Activated effector memory CD4-positive, alpha-beta T cell treated with anti-CD3 and anti-CD28 coated beads, Interleukin-2, amount 50 U/mL, for 16 hours (primary cell): Measurements from ENCODE around the gene SUN5.
"Not testable (repeated sequence)": the region's sequence is repeated elsewhere in the genome, so short reads cannot be mapped to it uniquely, and the experiment has no call there.

Experiments
- DNase-seq: peaks from one replicate; pipeline ENCODE4 v3.0.0-alpha.2; 2020

The SUN5 gene, protein sequence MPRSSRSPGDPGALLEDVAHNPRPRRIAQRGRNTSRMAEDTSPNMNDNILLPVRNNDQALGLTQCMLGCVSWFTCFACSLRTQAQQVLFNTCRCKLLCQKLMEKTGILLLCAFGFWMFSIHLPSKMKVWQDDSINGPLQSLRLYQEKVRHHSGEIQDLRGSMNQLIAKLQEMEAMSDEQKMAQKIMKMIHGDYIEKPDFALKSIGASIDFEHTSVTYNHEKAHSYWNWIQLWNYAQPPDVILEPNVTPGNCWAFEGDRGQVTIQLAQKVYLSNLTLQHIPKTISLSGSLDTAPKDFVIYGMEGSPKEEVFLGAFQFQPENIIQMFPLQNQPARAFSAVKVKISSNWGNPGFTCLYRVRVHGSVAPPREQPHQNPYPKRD

DNA sequence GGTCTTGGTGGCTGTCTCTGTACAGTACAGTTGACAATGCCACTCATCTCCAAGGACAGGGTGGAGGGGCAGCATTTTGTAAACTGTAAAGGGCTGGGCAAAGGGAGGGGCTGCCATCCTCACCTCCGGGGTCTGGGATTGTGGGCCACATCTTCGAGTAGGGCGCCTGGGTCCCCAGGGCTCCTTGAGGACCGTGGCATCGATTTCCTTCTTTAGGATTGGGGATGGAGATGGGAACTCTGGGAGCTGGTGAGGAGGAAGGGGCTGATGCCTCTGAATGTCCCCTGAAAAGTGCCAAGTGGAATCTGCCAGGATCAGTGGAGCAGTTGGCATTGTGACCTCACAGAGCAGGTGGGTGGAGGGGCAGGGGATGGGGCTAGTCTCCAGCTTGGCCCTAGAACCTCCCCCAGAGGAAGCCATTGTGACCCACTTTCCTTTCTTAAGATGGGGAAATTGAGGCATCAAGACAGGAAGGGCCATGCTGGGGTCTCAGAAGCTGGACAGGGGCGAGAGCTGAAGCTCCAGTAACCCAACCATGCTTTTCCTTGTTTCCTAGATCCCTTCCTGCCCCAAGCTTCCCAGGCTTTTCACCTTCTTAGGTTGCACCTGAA lies at the start of gene SUN5:
Gene SUN5 (minus strand): TSS at position 293 of the 611 bp plus-strand sequence. CDS start 93 bp downstream, at position 200.
- no peak for DNase-seq

GRCh38 chr20:33053291-33054106 lies 49.3 kb upstream of the SUN5 start, which contains the start of gene BPIFB3:
Gene BPIFB3, plus strand, starts transcription at chr20:33053903. Its CDS starts 1,533 bp downstream, at chr20:33055436.
- no peak for DNase-seq

GRCh38 chr20:33051333-33051732 lies 47.1 kb upstream of the SUN5 start:
- DNase-seq = no peak

DNA sequence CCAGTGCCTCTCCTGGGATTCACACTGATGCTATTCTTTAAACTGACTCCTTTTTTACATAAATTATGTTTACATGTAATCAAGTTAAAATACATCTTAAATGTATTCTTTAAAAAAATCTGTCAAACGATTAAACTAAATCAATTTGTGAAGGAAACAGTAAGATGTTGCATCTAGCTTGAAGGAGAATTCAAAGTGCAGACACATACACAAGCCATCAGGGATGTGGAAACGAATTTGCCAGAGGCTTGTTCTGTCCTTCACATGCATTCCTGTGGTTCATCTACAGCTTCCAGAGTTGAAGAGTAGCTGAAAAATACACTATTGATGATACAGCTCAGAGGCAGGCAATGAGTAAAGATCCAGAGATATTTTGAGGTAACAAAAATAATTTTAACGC lies 42.2 kb upstream of the SUN5 start:
- no peak for DNase-seq

- not testable (repeated sequence) for DNase-seq
Measured at GRCh38 chr20:33045129-33045721, 41.0 kb upstream of the SUN5 start.

DNA sequence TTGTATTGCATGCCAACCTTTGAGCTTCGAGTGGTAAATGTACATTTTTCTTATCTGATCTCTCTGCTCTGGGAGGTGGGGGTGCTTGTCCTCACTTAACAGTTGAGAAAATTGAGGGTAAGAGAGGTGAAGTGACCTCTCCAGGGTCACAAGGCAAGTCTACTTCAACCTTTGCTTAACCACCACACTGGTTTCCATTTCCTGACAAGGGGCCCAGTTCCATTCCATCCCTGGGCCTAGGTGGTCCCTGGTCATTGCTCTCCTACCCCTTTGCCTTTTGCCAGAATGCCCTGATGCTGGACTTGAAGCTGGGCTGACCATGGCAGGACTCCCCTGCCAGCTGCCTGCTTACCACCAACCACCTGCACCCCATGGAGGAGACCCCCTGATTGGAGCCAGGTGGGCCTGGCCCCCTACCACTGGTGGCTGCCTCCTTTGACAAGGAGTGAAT lies 39.5 kb upstream of the SUN5 start:
- no peak for DNase-seq

GRCh38 chr20:33042983-33043730 lies 38.9 kb upstream of the SUN5 start:
- no peak for DNase-seq

DNA sequence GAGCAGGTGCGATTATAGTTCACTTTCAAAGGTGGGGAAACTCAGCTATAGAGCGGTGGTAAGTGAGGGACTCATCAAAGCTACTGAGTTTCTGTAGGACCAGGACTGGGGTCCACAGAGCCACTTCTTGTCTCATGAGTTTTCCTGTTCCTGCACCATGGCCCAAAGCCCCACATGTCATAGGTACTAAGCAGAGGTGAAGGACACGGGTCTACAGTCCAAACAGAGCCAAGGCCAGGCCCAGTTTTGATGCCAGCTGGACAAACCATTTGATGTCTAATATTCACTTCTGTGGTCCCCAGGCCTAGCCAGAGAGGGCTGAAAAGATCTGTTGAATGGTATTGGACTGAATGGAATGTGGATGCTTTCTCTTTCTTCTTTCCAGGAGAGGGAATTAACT lies 38.2 kb upstream of the SUN5 start:
- no peak for DNase-seq

- DNase-seq = no peak
Measured at GRCh38 chr20:33038243-33038642, 34.0 kb upstream of the SUN5 start.

GRCh38 chr20:33037456-33037855 lies 33.2 kb upstream of the SUN5 start:
- no peak for DNase-seq

- DNase-seq = no peak
Measured at GRCh38 chr20:33034901-33035492, 30.8 kb upstream of the SUN5 start.

DNA sequence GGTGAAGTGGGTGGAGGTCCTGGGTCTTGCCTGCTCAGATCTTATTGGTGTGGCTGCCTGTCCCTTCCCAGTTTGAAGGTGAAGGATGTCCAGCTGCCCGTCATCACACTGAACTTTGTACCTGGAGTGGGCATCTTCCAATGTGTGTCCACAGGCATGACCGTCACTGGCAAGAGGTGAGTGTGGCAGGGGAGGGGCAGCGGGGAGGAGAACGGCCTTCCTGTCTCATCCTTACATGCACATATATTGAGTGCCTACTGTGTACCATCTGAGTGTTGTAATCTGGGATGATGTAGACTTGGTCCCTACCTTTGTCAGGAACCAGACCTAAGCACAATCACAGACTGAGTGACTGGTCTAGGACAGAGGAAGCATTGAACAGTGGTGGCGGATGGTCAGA lies 29.9 kb upstream of the SUN5 start:
- DNase-seq = no peak

DNA sequence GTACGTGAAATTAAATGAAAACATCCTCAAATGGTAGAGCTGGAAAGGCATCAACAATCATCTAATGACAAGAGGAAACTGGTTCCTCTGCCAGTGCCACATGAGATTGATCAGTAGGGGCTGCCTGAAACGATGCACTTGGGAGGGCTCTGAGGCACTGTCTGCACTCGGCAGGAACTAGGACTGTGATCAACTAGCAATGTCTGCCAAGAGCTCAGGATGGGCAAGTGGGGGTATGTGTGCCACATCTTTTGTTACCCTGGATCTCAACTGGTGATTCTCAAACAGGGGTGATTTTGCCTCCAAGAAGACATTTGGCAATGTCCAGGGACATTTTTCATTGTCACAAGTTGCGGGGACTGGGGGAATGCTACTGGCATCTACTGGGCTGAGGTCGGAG lies 29.1 kb upstream of the SUN5 start:
- DNase-seq = no peak

DNA sequence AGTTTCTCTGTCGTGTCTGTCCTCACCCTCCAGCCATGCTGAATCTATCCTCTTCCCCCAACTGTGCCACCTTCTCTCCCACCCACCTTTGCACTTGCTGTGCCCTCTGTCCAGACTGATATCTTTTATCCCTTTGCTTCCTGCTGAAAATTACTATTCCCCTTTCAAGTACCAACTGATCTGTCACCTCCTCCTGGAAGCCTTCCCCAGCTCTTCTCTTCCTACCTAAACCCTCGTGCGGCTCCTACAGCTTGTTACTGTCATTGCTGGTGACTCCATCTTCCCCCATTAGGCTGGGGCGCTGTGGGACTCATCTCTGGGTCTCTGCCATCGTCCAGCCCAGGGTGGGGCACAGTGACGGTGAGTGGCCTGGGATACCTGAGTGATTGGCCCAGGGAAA lies 28.3 kb upstream of the SUN5 start:
- DNase-seq = no peak

DNA sequence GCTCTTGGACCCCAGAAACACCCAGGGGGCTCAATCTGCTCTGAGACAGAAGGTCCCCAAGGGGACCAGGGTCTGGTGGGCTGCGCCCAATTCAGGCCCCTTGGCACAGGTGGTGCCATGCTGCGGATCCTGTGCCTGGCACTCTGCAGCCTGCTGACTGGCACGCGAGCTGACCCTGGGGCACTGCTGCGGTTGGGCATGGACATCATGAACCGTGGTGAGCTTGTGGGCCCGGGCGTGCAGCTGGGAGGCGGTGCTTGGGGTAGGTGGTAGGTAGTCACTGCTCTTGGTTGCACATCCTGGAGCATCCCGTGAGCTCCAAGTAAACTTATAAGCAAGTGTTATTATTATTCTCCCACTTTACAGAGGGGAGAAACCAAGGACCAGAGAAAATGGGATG lies 27.3 kb upstream of the SUN5 start, which contains the start of gene BPIFB6:
Gene BPIFB6 (plus strand): TSS at position 118 of the 400 bp plus-strand sequence. CDS start 0 bp downstream, at position 118.
- DNase-seq = no peak

GRCh38 chr20:33030569-33030968 lies 26.3 kb upstream of the SUN5 start:
- DNase-seq = no peak

GRCh38 chr20:33030076-33030475 lies 25.8 kb upstream of the SUN5 start:
- DNase-seq = no peak

DNA sequence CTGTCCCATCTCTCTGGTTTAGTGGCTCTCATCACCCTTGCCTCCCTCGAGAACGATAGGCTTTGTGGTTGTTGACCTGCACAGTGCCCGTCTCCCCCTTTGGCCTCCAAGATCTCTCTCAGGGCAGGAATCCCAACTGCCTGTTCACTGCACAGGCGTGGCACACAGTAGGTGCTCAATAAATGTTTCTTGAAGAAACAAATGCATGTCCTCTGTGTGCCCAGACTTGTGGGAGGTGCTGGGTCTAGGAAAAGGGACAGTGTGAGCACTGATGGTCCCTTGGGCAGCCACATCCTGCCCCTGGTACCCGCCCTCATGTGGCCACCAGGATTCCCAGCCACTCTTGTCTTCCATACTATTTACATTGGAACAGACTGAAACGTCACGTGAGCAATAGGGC lies 24.6 kb upstream of the SUN5 start:
- DNase-seq = no peak

DNA sequence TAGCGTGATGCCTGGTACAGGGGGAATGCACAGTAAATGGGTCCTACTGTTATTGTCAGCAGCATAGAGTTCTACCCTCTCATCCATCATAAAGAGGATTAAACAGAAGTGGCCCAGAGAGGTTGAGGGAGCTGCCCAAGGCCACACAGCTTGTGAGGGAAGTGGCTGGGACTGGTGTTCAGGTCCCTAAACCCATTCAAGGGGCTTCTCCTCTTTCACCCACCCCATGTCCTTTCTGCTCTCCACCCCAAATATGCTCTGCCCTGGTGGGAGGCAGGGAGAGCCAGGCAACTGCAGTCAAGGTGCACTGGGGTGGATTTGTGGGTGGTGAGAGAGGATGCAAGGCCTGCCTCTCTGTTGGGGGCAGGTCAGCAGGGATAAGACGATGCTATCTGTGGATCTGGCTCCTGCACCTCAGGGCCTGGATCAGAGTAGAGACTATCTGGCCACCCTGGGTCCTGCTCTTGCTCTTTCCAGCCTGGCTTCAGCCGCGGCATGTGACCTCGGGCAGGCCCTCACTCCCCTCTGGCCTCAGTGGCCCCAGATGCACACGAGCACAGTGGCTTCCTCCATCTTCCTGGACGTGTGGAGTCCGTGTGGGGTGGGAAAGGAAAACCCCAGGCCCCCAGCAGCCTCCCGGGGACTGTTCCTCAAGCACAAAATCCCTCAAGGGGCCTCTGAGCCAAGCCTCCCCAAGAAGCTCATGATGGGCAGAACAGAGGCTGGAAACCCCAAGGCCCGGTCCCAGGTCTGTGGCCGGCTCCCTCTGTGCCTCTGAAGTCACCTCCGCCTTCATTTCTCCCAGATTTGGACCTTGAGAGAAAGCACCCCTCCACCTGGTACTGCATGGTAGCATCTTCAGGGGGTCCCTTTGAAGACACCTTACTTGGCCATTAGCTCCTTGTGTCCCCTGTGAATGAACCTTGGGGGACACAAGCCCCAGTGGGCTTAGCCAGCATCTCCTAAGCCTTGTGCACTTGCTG lies 23.8 kb upstream of the SUN5 start:
- no peak for DNase-seq
